Stimulated activated CD4-positive, alpha-beta T cell treated with anti-CD3 and anti-CD28 coated beads, Interleukin-1b, Interleukin-23, amount 100 ng/mL, for 1 hour (primary cell): ENCODE results near the gene COPRS.

ENCODE experiments used
- DNase-seq, 2 donors: peaks; one replicate each; pipeline ENCODE4 v3.0.0-alpha.2; 2020; ENCODE audit warnings: low read depth in 2 of 2

The COPRS gene

DNA sequence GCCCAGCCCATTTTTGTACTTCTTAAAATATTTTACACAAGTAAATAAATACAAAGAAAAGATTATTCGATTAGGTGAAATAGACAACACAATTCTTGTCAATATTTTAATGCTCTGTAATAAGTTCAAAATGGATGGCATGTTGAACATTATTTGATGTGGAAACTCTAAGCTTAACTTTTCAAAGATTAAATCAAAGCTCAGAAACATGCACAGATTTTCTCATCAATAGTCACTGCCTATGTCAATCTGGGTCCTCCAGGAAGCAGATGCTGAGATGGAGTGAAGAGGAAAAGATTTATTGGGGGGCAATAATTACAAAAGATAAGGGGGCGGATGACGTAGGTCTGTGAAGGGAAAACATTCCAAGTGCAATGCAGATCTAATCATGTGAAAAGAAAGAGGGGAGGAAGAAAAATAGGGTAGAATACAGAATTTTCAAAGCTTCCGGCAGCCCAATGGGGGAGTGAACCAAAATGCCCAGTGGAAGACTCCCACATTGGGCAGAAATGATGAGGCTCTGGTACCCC, 50.5 kb downstream of the COPRS start:
- DNase-seq, result no peak

DNA sequence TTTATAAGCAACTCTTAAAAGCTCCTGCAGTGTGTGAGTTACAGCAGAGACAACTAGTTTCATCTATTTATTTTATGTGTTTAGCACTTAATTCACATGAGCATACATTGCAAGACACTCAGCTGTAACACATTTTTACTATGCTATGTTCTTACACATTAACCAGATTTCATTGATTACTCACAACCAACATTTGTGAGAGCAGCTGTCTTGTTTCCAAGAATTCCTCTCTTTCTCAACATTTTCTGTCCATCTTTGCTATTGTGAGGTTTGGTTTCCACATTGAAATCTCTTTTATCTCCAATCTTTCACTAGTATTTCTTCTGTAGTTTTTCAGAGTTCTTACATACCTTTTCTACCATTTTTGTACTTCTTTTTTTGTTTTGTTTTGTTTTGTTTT, 51.2 kb downstream of the COPRS start:
- DNase-seq, result no peak

DNA sequence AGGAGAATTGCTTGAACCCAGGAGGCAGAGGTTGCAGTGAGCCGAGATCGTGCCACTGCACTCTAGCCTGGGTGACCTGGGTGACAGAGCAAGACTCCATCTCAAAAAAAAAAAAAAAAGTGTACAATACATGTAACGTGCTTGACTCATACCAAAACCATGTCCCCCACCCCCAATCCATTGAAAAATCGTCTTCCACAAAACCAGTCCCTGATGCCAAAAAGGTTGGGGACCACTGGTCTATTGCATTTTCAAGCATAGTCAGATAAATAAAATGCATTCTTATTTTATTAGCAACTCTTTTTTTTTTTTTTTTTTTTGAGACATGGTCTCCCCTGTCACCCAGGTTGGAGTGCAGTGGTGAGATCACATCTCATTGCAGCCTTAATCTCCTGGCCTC, 52.1 kb downstream of the COPRS start:
- DNase-seq, result no peak

DNA sequence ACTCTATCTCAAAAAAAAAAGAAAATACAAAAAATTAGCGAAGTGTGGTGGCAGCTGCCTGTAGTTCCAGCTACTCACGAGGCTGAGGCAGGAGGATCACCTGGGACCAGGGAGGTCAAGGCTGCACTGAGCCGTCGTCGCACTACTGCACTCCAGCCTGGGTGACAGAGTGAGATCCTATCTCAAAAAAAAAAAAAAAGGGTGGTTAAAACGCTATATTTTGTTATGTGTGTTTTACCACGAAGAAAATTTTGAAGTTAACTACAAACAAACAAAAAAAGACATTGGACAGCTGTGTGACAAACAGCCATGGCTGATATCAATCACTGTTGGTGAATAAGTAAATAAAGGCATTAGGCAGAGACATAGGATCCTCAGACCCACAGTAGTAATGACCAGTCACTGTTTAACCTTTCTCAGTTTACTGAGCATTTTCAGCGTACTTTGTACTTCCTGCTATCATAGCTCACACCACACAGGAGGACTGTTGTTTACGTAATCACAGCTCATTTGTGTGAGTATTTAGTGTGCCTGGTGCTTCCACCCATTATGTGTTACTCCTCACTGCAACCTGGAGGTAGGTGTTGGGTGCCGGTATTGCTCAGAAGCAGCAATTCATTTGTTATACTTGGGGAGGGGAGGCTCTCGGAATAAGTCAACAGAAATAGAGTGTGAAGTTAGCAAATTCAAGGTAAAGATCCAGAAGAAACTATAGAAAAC, 55.4 kb downstream of the COPRS start:
- DNase-seq, result no peak

DNA sequence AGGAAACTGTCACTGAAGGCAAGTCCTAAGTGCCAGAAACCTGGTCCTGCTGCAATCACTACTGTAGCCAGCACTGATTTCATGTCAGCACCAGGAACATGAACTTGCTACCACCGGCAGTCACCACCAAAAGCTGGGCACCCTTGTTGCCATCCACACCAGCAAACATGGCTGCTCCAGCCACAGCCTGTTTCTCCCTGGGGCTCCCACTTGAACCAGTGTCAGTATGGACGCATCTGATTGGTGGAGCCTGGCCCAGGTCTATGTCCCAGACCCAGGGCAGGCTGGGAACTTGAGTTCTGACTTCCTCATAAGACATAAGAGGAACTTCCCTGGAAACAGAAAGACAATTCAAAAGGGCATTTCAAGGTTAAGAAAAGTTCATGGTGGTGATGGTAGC, 56.5 kb downstream of the COPRS start:
- DNase-seq, result no peak
